GM12878 (cell line): Measurements from ENCODE around the gene TNFSF11. TPM values are rescaled to one million over a fixed set of nuclear protein-coding genes. Genes with fewer than 3 reads are reported as not detected.

Experiments
- ATAC-seq: fragments of 200-7000 bp; cut with Tn5 transposase; 3 replicates; pipeline ENCODE4 v1.9.1; 2020; ENCODE audit warnings: mild to moderate bottlenecking, moderate library complexity
- BruUV-seq: library from RNA; stranded (reverse); fragments of 400-500 nt; replicated peaks from 2 replicates; lab custom pipeline; 2021; lab: Mats Ljungman, UMichigan
- CTCF ChIA-PET: fragments of 300-600 bp; sonication (Branson Sonifier 250); formaldehyde crosslinking; extraction: SDS; loops from one replicate; lab custom pipeline; 2021; ENCODE audit warnings: inconsistent platforms; lab: Yijun Ruan, JAX
- POLR2A ChIA-PET: fragments of 350-600 bp; formaldehyde crosslinking; extraction: SDS; loops from one replicate; lab custom pipeline; 2021; ENCODE audit warnings: inconsistent platforms; lab: Charles Lee
- RAD21 ChIA-PET: fragments of 300-600 bp; sonication (Branson Sonifier 250); formaldehyde crosslinking; loops from one replicate; lab custom pipeline; 2023; ENCODE audit warnings: antibody characterized with exemption; ENCODE audit not compliant: unreplicated experiment; lab: Charles Lee
- SMC1A ChIA-PET: fragments of 300-600 bp; sonication (Branson Sonifier 250); formaldehyde crosslinking; loops from one replicate; lab custom pipeline; 2023; ENCODE audit not compliant: unreplicated experiment, uncharacterized antibody; lab: Charles Lee
- DNase-seq: peaks from one replicate; pipeline ENCODE4 v3.0.0-alpha.2; 2011; ENCODE audit warnings: low read depth, low spot score
- FAIRE-seq: peaks from 3 replicates; lab custom pipeline; 2011; peaks lifted over from hg19 to GRCh38; lab: Jason Lieb, UNC
- H2AFZ ChIP-seq: 2 replicates; pipeline ENCODE4 v1.6.0; 2011; ENCODE audit warnings: low read depth, low read length, control low read depth; ENCODE audit not compliant: control insufficient read depth
- H3K27ac ChIP-seq: 2 replicates; pipeline ENCODE4 v1.5.1; 2011; ENCODE audit warnings: control low read depth; ENCODE audit not compliant: control insufficient read depth, insufficient read depth
- H3K27me3 ChIP-seq, 2 experiments: replicated peaks in 1 of 2; 2 replicates each; pipeline versions ENCODE4 v1.6.0 to v1.6.1; 2011; ENCODE audit warnings: low read length in 1 of 2; ENCODE audit not compliant: control insufficient read depth in 2 of 2, insufficient read depth in 2 of 2
- H3K36me3 ChIP-seq, 2 experiments: 2 replicates each; pipeline ENCODE4 v1.5.1; 2011; ENCODE audit warnings: low read length in 1 of 2; ENCODE audit not compliant: control insufficient read depth in 2 of 2, insufficient read depth in 2 of 2
- H3K4me1 ChIP-seq: 2 replicates; pipeline ENCODE4 v1.6.1; 2011; ENCODE audit warnings: mild to moderate bottlenecking, low read length, moderate library complexity, mixed read lengths; ENCODE audit not compliant: control insufficient read depth, insufficient read depth
- H3K4me2 ChIP-seq: 2 replicates; pipeline ENCODE4 v1.6.0; 2011; ENCODE audit warnings: control low read depth; ENCODE audit not compliant: control insufficient read depth, insufficient read depth
- H3K4me3 ChIP-seq: fragments of 200-600 bp; sonication (generic); 2 replicates; pipeline ENCODE4 v1.5.1; 2016
- H3K79me2 ChIP-seq: 2 replicates; pipeline ENCODE4 v1.6.0; 2011; ENCODE audit warnings: low read length; ENCODE audit not compliant: control insufficient read depth, insufficient read depth
- H3K9ac ChIP-seq: 2 replicates; pipeline ENCODE4 v1.8.0; 2011; ENCODE audit warnings: low read length, control low read depth, mixed read lengths; ENCODE audit not compliant: control insufficient read depth, insufficient read depth
- H3K9me3 ChIP-seq: replicated peaks from 3 replicates; pipeline ENCODE4 v1.5.1; 2011; ENCODE audit warnings: mild to moderate bottlenecking, low read length; ENCODE audit not compliant: control insufficient read depth, insufficient read depth
- H4K20me1 ChIP-seq: 2 replicates; pipeline ENCODE4 v1.6.0; 2011; ENCODE audit not compliant: control insufficient read depth, insufficient read depth
- BCL11A ChIP-seq: IDR thresholded peaks from 2 replicates; pipeline ENCODE4 v1.6.1; 2011; ENCODE audit warnings: low read depth, low read length
- CTCF ChIP-seq, 3 experiments: IDR thresholded peaks in 2 of 3; conservative IDR thresholded peaks in 1 of 3; 2 replicates each; pipeline ENCODE4 v1.5.1; 2011; ENCODE audit warnings: low read depth in 3 of 3, low read length in 3 of 3, mild to moderate bottlenecking in 3 of 3, control low read depth in 2 of 3, moderate library complexity in 2 of 3, inconsistent platforms in 1 of 3, mixed read lengths in 1 of 3; ENCODE audit not compliant: control insufficient read depth in 2 of 3, insufficient read depth in 1 of 3; ENCODE audit errors: extremely low read depth in 1 of 3
- E2F8 ChIP-seq: fragments of 450-650 bp; IDR thresholded peaks from 2 replicates; pipeline ENCODE4 v1.6.1; 2018; ENCODE audit warnings: mild to moderate bottlenecking, low read depth, moderate library complexity; ENCODE audit not compliant: partially characterized antibody
- GATAD2B ChIP-seq: fragments of 450-650 bp; conservative IDR thresholded peaks from 2 replicates; pipeline ENCODE4 v1.6.1; 2017; ENCODE audit warnings: low read depth, mild to moderate bottlenecking, moderate library complexity
- HDGF ChIP-seq: fragments of 450-650 bp; IDR thresholded peaks from 2 replicates; pipeline ENCODE4 v1.6.1; 2016; ENCODE audit warnings: antibody characterized with exemption
- MEF2A ChIP-seq: IDR thresholded peaks from 2 replicates; pipeline ENCODE4 v1.6.1; 2011; ENCODE audit warnings: low read depth, mild to moderate bottlenecking, low read length, moderate library complexity; ENCODE audit not compliant: insufficient read depth
- RCOR1 ChIP-seq: conservative IDR thresholded peaks from 2 replicates; pipeline ENCODE4 v1.6.1; 2012; ENCODE audit warnings: low read depth, low read length, improper control_type of control experiment
- SMAD5 ChIP-seq: IDR thresholded peaks from 2 replicates; pipeline ENCODE4 v1.6.1; 2016; ENCODE audit warnings: antibody characterized with exemption, low read depth
- STAT1 ChIP-seq: fragments of 450-650 bp; conservative IDR thresholded peaks from 2 replicates; pipeline ENCODE4 v1.6.1; 2014; ENCODE audit warnings: antibody characterized with exemption, mild to moderate bottlenecking
- ZNF217 ChIP-seq: fragments of 450-650 bp; IDR thresholded peaks from 2 replicates; pipeline ENCODE4 v1.6.1; 2017; ENCODE audit warnings: antibody characterized with exemption, mild to moderate bottlenecking
- ZNF384 ChIP-seq: IDR thresholded peaks from 2 replicates; pipeline ENCODE4 v1.6.1; 2012; ENCODE audit warnings: low read depth, mild to moderate bottlenecking, low read length, improper control_type of control experiment, borderline replicate concordance
- ZSCAN29 ChIP-seq: fragments of 450-650 bp; IDR thresholded peaks from 2 replicates; pipeline ENCODE4 v1.6.1; 2017; ENCODE audit warnings: mild to moderate bottlenecking, moderate library complexity
- WGBS: methylation state at CpG from one replicate; pipeline ENCODE4 v1.1.6; 2016; ENCODE audit warnings: low lambda C conversion rate; ENCODE audit not compliant: insufficient replicate concordance, insufficient coverage; ENCODE audit errors: missing lambda C conversion rate; 5-methylcytosine and 5-hydroxymethylcytosine counted together
- in situ Hi-C: fragments of 300-500 bp; cut with MboI; formaldehyde crosslinking; loops from 9 replicates; pipeline ENCODE4 v1.14.3; 2018; ENCODE audit warnings: mixed read lengths
- intact Hi-C: fragments of 100-400 bp; cut with micrococcal nuclease; formaldehyde crosslinking; loops from one replicate; pipeline ENCODE4 v1.14.2; 2022; ENCODE audit not compliant: unreplicated experiment
- polyA plus RNA-seq, 11 experiments: library from polyadenylated mRNA; depleted of rRNA in 4 of 11; unstranded in 6 of 11; stranded (reverse) in 5 of 11; fragments of >200 nt; fragmentation: Nextera tagmentation in 4 of 11; fragmentation: Illumina TruSeq in 1 of 11; extraction: Ambion mirVana in 4 of 11; extraction: Trizol in 1 of 11; gene quantifications; 1 replicate in 1 of 11; 2 replicates in 10 of 11; pipeline versions ENCODE4 v1.2.1 to v1.2.3, GENCODE V29; 2011 to 2016; ENCODE audit warnings: inconsistent platforms in 2 of 11, missing spikeins in 2 of 11, low read depth in 1 of 11
- total RNA-seq, 4 experiments: library from RNA; depleted of rRNA in 3 of 4; stranded (reverse); fragments of >200 nt in 3 of 4; fragmentation: Illumina TruSeq in 1 of 4; extraction: Trizol in 1 of 4; gene quantifications; 2 replicates each; pipeline versions ENCODE4 v1.2.1 to v1.2.3, GENCODE V29; 2013 to 2021

The TNFSF11 gene
- total and polyA plus RNA-seq, 10 of the 15 experiments (the other 5 are each of a cell fraction or from before 2014, with no cell fraction given), result 0.86 to 14.8 (median 10.0) TPM

- TF ChIP-seq ZNF384 (no peak), RCOR1 (no peak)
- TF ChIP-seq, all 136 proteins: peak for 0
These were observed 37.3 kb downstream of the TNFSF11 start (continued) for GRCh38 chr13:42611086-42611779.

- CTCF ChIA-PET, result interaction anchor here (0.7 kb wide), 1 partner anchor 1046 kb away, joined by 3 read pairs; no protein-coding TSS in a partner anchor
- no peaks in the 10 kb centered on the region for H3K27me3 ChIP-seq
- SMC1A ChIA-PET, result interaction anchor here (1.2 to 1.6 kb wide), 2 partner anchors 15 to 18 kb away, joined by 3 to 4 read pairs; no protein-coding TSS in a partner anchor
- no TSS peak for BruUV-seq
- TF ChIP-seq MEF2A, result no peak
- no peak for TF ChIP-seq E2F8
- TF ChIP-seq GATAD2B, result no peak
- TF ChIP-seq STAT1, result no peak
- no peak for TF ChIP-seq HDGF
- TF ChIP-seq BCL11A, result no peak
- no peak for TF ChIP-seq ZSCAN29
- no peak for TF ChIP-seq CTCF (IDR thresholded peaks at IDR 0.05 in 2 of 3, conservative IDR thresholded peaks at IDR 0.05 in 1 of 3; ENCODE audit: control insufficient read depth in 2 of 3, extremely low read depth in 1 of 3, insufficient read depth in 1 of 3, low read depth in 3 of 3, low read length in 3 of 3)
- TF ChIP-seq ZNF217, result no peak
- no peak for TF ChIP-seq SMAD5
- H3K9me3 ChIP-seq, result no peaks in the 10 kb centered on the region
- no peak for FAIRE-seq
- DNase-seq, result no peak
- H2AFZ ChIP-seq, result no peak overlapping the region
- no peaks in the 10 kb centered on the region for H3K79me2 ChIP-seq
- intact Hi-C loops (no loop called here), in situ Hi-C loops (no loop called here)
- no peak overlapping the region for H3K4me2 ChIP-seq
- H3K27ac ChIP-seq, result no peak overlapping the region
- POLR2A ChIA-PET, result no interaction called here
- H3K4me3 ChIP-seq, result no peak overlapping the region
- no peaks in the 10 kb centered on the region for H4K20me1 ChIP-seq
- no peak overlapping the region for H3K9ac ChIP-seq
- no peak for ATAC-seq
- H3K36me3 ChIP-seq, result no peaks in the 10 kb centered on the region
- RAD21 ChIA-PET, result no interaction called here
- 61% methylated on average over 7 of the region's 7 CpGs for WGBS
- H3K4me1 ChIP-seq, result no peaks in the 10 kb centered on the region
These were observed 38.2 kb downstream of the TNFSF11 start for GRCh38 chr13:42612021-42612765.
